ENCODE data around the gene SPG21. TPM values are rescaled to one million over a fixed set of nuclear protein-coding genes. Genes with fewer than 3 reads are reported as not detected.

Gene SPG21
- total and polyA plus RNA-seq, 2 of the 13 experiments (the other 11 are each of a cell fraction or from before 2014, with no cell fraction given), result 36.7 to 42.4 TPM

- TF ChIP-seq, protein P1, sequence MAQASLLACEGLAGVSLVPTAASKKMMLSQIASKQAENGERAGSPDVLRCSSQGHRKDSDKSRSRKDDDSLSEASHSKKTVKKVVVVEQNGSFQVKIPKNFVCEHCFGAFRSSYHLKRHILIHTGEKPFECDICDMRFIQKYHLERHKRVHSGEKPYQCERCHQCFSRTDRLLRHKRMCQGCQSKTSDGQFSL (CRISPR knock-in tag; IDR thresholded peaks at IDR 0.05), result no peak
- TF ChIP-seq, protein P2, sequence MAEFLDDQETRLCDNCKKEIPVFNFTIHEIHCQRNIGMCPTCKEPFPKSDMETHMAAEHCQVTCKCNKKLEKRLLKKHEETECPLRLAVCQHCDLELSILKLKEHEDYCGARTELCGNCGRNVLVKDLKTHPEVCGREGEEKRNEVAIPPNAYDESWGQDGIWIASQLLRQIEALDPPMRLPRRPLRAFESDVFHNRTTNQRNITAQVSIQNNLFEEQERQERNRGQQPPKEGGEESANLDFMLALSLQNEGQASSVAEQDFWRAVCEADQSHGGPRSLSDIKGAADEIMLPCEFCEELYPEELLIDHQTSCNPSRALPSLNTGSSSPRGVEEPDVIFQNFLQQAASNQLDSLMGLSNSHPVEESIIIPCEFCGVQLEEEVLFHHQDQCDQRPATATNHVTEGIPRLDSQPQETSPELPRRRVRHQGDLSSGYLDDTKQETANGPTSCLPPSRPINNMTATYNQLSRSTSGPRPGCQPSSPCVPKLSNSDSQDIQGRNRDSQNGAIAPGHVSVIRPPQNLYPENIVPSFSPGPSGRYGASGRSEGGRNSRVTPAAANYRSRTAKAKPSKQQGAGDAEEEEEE (CRISPR knock-in tag; IDR thresholded peaks at IDR 0.05; ENCODE audit: borderline replicate concordance), result no peak
- no peak for TF ChIP-seq CCDC6 (CRISPR knock-in tag; IDR thresholded peaks at IDR 0.05)
- TF ChIP-seq NR2C2 (CRISPR knock-in tag; IDR thresholded peaks at IDR 0.05; ENCODE audit: borderline replicate concordance), result no peak
- no peak for TF ChIP-seq ZNF468 (CRISPR knock-in tag; IDR thresholded peaks at IDR 0.05)
- TF ChIP-seq ZNF747 (CRISPR knock-in tag; IDR thresholded peaks at IDR 0.05; ENCODE audit: borderline replicate concordance), result no peak
- TF ChIP-seq SETDB1 (CRISPR knock-in tag; IDR thresholded peaks at IDR 0.05; ENCODE audit: borderline replicate concordance), result no peak
- no peak for TF ChIP-seq NR2F1 (CRISPR knock-in tag; IDR thresholded peaks at IDR 0.05)
- TF ChIP-seq FOXM1 (CRISPR knock-in tag; IDR thresholded peaks at IDR 0.05), result no peak
- no peak for TF ChIP-seq PLRG1 (conservative IDR thresholded peaks at IDR 0.05)
- TF ChIP-seq ZNF121 (CRISPR knock-in tag; IDR thresholded peaks at IDR 0.05), result no peak
- no peak for TF ChIP-seq ZFP36 (IDR thresholded peaks at IDR 0.05; ENCODE audit: borderline replicate concordance, low read depth, low read length, partially characterized antibody)
- no peak for TF ChIP-seq KMT2A (CRISPR knock-in tag; IDR thresholded peaks at IDR 0.05)
- no peak for TF ChIP-seq HMG20B (CRISPR knock-in tag; conservative IDR thresholded peaks at IDR 0.05)
- no peak for TF ChIP-seq SALL2 (CRISPR knock-in tag; IDR thresholded peaks at IDR 0.05)
- no peak for TF ChIP-seq STAT6 (CRISPR knock-in tag; IDR thresholded peaks at IDR 0.05; ENCODE audit: borderline replicate concordance)
- no peak for TF ChIP-seq ZBTB46 (CRISPR knock-in tag; IDR thresholded peaks at IDR 0.05; ENCODE audit: borderline replicate concordance)
- TF ChIP-seq YEATS4 (CRISPR knock-in tag; IDR thresholded peaks at IDR 0.05; ENCODE audit: borderline replicate concordance), result no peak
- no peak for TF ChIP-seq ZNF256 (CRISPR knock-in tag; conservative IDR thresholded peaks at IDR 0.05)
- no peak for TF ChIP-seq ZC3H13 (CRISPR knock-in tag; IDR thresholded peaks at IDR 0.05)
- no peak for TF ChIP-seq ZNF891 (CRISPR knock-in tag; IDR thresholded peaks at IDR 0.05)
- TF ChIP-seq ZNF607 (CRISPR knock-in tag; IDR thresholded peaks at IDR 0.05; ENCODE audit: borderline replicate concordance), result no peak
- no peak for TF ChIP-seq TOE1 (CRISPR knock-in tag; IDR thresholded peaks at IDR 0.05)
Observed at GRCh38 chr15:64938192-64938591, 51.5 kb downstream of the SPG21 start (continued).
